ENCODE results near the gene RPL5.
"Not testable (repeated sequence)": the region's sequence is repeated elsewhere in the genome, so short reads cannot be mapped to it uniquely, and the experiment has no call there.

RPL5 gene

DNA sequence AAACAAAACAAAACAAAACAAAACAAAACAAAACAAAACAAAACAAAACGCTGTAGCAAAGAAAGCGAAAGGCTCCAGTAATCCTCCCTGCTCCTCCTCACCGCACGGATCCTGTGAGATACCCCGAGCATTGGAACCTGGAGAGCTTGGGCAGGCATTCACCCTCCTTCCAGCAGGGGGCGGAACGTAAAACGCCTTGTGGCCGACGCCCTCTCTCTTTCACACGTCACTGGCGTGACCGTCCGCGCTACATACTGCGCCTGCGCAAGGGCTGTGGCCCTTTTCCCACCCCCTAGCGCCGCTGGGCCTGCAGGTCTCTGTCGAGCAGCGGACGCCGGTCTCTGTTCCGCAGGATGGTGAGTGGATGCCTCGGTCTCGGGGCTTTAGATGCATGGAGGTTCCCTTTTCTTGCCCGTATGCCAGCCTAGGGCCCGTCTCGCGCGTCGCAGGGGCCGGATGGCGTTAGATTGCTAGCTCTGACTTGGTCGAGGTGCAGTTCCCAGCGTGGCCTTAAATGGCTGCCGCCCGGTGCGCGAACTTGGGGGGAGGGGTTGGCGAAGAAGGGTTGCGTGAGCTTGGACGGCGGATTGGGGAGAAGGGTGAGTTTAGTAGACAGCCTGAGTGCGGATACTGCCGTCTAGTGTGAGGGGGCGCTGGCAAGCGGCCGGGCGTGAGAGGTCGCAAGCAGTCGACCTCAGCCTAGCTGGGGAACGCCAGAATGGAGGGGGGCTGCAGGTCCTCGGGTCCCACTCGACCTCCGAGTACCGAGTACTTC is at the start of gene RPL5:
Gene RPL5 (plus strand): TSS at position 279 of the 775 bp plus-strand sequence. CDS start 75 bp downstream, at position 354.
- peaks cover 47% of the 10 kb centered on the region for H3K36me3 ChIP-seq
- H3K27ac ChIP-seq = peak within 1 kb of the TSS; percentile 95
- H3K27me3 ChIP-seq (ENCODE audit: insufficient read depth, low read depth, severe bottlenecking) = no peaks in the 10 kb centered on the region
- DNase-seq = peak; percentile 98
- peak within 1 kb of the TSS; percentile 86 for H3K4me3 ChIP-seq (ENCODE audit: low read depth, low read length)
- TF ChIP-seq, protein P1, sequence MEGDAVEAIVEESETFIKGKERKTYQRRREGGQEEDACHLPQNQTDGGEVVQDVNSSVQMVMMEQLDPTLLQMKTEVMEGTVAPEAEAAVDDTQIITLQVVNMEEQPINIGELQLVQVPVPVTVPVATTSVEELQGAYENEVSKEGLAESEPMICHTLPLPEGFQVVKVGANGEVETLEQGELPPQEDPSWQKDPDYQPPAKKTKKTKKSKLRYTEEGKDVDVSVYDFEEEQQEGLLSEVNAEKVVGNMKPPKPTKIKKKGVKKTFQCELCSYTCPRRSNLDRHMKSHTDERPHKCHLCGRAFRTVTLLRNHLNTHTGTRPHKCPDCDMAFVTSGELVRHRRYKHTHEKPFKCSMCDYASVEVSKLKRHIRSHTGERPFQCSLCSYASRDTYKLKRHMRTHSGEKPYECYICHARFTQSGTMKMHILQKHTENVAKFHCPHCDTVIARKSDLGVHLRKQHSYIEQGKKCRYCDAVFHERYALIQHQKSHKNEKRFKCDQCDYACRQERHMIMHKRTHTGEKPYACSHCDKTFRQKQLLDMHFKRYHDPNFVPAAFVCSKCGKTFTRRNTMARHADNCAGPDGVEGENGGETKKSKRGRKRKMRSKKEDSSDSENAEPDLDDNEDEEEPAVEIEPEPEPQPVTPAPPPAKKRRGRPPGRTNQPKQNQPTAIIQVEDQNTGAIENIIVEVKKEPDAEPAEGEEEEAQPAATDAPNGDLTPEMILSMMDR (IDR thresholded peaks at IDR 0.05; ENCODE audit: low read depth, low read length) = peak; percentile 97
- no peaks in the 10 kb centered on the region for H3K9me3 ChIP-seq (ENCODE audit: severe bottlenecking)

DNA sequence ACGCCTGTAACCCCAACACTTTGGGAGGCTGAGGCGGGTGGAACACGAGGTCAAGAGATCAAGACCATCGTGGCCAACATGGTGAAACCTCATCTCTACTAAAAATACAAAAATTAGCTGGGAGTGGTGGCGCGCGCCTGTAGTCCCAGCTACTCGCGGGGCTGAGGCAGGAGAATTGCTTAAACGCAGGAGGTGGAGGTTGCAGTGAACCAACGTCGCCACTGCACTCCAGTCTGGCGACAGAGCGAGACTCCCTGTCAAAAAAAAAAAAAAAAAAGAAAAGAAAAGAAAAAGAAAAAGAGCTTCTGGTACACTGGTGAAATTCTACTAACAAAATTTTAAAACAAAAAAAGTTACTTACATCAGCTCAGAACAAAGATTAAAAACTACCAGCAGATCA is 48.3 kb upstream of the RPL5 start:
- H3K27me3 ChIP-seq (ENCODE audit: insufficient read depth, low read depth, severe bottlenecking); H3K36me3 ChIP-seq; H3K27ac ChIP-seq; H3K4me3 ChIP-seq (ENCODE audit: low read depth, low read length); DNase-seq; H3K9me3 ChIP-seq (ENCODE audit: severe bottlenecking): not testable (repeated sequence)

DNA sequence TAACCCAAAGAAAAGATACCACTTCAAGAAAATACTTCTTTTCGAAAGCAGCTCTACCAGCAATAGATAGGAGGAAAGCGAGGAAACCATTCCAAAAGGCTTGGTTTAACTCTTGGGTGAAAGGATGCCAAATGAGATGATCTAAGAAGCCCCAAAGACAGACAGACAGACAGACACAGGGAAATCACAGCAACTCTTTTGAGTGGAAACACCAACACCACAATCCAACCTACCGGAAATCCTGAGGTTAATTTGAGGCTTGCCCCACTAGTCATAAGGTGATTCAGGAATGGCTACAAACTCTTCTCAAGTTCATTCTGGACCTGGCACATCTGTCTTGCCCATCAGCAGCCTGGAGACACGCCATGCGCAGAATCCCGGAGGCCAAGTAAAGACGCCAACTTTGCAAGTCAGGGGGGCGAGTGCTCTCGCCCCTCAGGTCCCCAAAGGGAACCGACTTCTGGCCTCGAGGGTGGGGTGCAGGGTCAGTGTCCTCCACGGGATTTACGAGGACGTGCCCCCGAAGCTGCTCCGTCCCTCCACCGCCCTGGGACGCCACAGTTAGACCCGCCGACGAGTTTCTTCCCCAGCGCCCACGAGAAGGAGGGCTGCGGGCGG is 47.7 kb upstream of the RPL5 start:
- H3K27ac ChIP-seq = peak overlapping the region; percentile 83
- peak overlapping the region; percentile 65 for H3K4me3 ChIP-seq (ENCODE audit: low read depth, low read length)
- DNase-seq = no peak

DNA sequence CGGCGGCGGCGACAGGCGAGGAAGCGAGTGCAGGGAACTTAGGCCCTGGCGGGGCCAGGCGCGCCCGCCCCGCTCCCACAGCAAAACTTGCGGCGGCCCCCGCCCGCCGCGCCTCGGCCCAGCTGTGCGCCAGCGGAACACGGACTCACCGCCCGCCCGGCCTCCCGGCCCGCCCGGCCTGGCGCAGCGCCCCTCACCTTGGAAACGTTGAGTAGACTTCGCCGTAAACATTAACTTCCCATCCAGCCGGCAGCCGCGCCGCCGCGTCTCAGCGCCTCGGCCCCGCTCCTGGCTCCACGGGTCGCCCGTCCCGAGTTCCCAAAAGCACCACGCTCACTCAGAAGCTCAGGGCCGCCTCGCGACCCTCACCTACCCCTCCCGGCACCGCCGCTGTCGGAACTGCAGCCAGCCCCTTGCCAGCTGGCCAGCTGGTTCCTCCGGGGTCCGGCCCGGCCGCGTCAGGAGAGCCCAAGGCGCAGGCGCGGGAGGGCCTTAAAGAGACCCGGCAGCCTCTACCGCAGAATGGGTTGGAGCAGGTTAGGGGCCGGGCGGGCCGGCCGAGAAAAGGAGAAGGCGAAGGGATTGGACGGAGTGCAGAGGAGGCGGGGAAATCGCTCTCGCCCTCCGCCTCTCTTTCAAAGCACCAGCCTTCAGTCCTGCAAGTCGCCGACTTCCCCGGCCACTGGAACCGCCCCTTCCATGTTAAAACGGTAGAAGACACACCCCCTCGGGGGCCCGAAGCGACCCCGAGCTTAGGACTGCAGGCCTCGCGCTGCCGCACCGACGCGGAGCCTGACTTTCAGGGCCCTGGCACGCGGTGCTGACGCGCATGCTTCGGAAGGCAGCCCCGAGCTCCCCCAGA is 47.0 kb upstream of the RPL5 start, which contains the start of gene EVI5:
Gene EVI5 (minus strand): TSS at position 470 of the 862 bp plus-strand sequence. CDS start 48,562 bp downstream, outside the sequence.
- DNase-seq = peak; percentile 97
- H3K9me3 ChIP-seq (ENCODE audit: severe bottlenecking) = no peaks in the 10 kb centered on the region
- H3K27ac ChIP-seq = peak within 1 kb of the TSS; percentile 83
- H3K36me3 ChIP-seq = peaks cover 2% of the 10 kb centered on the region; the same call in 1 of the 2 replicates
- TF ChIP-seq, protein P1 (IDR thresholded peaks at IDR 0.05; ENCODE audit: low read depth, low read length) = no peak
- no peaks in the 10 kb centered on the region for H3K27me3 ChIP-seq (ENCODE audit: insufficient read depth, low read depth, severe bottlenecking)
- H3K4me3 ChIP-seq (ENCODE audit: low read depth, low read length) = peak within 1 kb of the TSS; percentile 65

More for the DNA sequence above, 47.7 kb upstream of the RPL5 start:
- TF ChIP-seq, protein P1 (IDR thresholded peaks at IDR 0.05; ENCODE audit: low read depth, low read length) = no peak
- Histone ChIP-seq H3K27me3 (ENCODE audit: insufficient read depth, low read depth, severe bottlenecking) (no peaks in the 10 kb centered on the region), H3K9me3 (ENCODE audit: severe bottlenecking) (no peaks in the 10 kb centered on the region), H3K36me3 (peaks cover 2% of the 10 kb centered on the region; the same call in 1 of the 2 replicates)

DNA sequence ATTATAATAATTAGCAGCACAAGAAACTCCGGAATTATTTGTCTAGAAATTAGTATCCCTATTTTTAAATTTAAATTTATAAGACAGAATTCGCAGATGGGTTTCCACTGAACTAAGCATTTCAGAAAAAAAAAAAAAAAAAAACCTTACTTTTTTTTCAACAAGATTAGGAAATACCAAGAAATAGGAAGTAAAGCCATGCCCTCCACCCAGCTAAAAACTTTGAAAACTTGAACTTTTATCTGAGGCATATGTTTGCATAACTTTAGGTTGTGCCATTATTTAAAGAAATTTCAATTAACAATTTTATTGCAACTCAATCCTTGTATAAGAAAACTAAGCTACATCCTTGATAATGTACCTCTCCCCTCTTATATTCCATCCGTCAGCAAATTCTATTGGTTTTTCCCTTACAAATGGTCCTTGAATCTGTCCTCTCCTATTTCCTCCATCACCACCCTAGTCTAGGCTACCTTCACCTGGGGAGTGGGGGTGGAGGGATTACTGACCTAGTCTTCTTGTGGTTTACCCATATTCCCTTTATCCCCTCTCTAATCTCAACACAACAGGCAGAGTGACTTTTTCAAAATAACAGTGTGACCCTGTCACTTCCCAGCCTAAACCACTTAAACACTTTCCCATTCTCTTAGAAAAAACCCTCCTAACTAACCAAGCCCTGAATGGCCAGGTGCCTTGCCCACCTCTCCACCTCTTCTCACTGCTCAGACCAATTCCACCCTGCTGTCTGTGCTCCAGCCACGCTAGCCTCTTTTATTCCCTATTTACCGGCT is 45.5 kb upstream of the RPL5 start:
- Histone ChIP-seq H3K27ac (no peak overlapping the region), H3K36me3 (peaks cover 2% of the 10 kb centered on the region; the same call in 1 of the 2 replicates), H3K9me3 (ENCODE audit: severe bottlenecking) (no peaks in the 10 kb centered on the region), H3K27me3 (ENCODE audit: insufficient read depth, low read depth, severe bottlenecking) (no peaks in the 10 kb centered on the region), H3K4me3 (ENCODE audit: low read depth, low read length) (no peak overlapping the region)
- TF ChIP-seq, protein P1 (IDR thresholded peaks at IDR 0.05; ENCODE audit: low read depth, low read length) = no peak
- DNase-seq = peak; percentile 33
